ENCODE results near the gene SERPINA12. TPM values are rescaled to one million over a fixed set of nuclear protein-coding genes. Genes with fewer than 3 reads are reported as not detected.

Gene SERPINA12
- total RNA-seq, 1 donor from 2014 or later, result 8.6 TPM

DNA sequence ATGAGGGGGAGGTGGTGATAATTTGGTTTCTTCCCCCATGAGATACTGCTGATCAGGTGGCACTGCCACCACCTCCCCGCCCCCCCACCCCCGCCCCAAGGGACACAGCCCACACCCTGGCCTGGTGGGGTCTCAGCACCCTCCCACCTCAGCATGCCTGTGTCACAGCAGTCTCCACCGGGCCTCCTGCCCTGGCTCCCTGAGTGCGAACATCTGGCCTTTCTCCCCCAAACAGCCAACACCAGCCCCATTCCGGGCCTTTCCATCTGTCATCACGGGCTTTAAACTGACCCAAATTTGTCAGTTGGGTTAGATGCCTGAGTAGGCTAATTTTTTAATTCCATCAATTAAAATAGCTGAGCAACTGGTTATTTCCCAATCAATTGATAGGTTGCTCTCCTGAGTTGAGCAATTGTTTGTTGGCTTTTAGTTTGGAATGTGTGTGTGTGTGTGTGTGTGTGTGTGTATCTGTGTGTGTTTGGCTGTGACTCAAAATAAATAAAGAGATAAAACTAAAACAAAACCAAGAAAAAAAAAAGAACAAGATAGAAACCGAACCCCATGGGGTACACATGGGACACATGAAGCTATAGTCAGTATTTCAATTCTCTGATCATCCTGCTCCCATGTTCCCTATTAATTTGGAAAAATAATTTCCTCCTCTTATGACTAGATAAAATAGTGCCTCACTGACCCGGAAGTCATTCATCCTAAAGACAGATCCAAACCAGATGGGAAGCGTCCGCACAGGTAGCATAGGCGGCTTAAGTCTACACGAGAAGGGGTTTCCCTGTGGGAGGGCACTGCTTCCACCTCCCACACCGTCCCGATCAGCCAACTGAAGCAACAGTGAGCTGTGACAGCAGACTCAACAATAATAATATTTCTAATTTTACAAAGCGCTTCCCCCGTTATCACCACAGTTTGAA lies 7.4 kb downstream of the SERPINA12 start:
- Histone ChIP-seq H3K4me3 (no peak overlapping the region), H3K9me3 (no peaks in the 10 kb centered on the region), H3K27me3 (no peaks in the 10 kb centered on the region), H3K27ac (no peak overlapping the region), H3K4me1 (peaks cover 5% of the 10 kb centered on the region), H3K36me3 (no peaks in the 10 kb centered on the region)
- TF ChIP-seq POLR2A (IDR thresholded peaks at IDR 0.05), result no peak
- DNase-seq (ENCODE audit: extremely low spot score in 2 of 2), result no peak
- intact Hi-C loops (cut with DNase I), result no loop called here

DNA sequence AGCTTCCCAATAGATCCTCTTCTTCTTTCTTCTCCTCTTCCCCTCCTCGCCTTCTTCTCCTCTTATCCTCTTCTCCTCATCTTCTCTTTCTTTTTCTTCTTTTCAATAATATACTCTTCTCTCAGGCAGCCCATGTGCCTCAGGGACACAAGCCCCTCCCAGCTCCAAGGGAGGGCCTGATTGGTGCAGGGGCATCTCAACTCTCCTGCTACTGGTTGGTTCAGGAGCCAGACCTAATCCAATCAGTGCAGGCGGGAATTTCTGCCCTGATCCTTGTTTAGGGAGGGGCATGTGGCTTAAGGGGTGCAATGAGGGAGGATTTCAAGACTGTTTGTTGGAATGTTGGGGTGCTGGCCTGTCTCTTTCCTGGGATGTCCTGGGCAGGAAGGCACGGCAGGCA lies 9.0 kb downstream of the SERPINA12 start:
- Histone ChIP-seq H3K4me3 (no peak overlapping the region), H3K9me3 (no peaks in the 10 kb centered on the region), H3K36me3 (no peaks in the 10 kb centered on the region), H3K4me1 (peaks cover 5% of the 10 kb centered on the region), H3K27me3 (no peaks in the 10 kb centered on the region), H3K27ac (no peak overlapping the region)
- intact Hi-C loops (cut with DNase I), result no loop called here
- TF ChIP-seq, protein P1, sequence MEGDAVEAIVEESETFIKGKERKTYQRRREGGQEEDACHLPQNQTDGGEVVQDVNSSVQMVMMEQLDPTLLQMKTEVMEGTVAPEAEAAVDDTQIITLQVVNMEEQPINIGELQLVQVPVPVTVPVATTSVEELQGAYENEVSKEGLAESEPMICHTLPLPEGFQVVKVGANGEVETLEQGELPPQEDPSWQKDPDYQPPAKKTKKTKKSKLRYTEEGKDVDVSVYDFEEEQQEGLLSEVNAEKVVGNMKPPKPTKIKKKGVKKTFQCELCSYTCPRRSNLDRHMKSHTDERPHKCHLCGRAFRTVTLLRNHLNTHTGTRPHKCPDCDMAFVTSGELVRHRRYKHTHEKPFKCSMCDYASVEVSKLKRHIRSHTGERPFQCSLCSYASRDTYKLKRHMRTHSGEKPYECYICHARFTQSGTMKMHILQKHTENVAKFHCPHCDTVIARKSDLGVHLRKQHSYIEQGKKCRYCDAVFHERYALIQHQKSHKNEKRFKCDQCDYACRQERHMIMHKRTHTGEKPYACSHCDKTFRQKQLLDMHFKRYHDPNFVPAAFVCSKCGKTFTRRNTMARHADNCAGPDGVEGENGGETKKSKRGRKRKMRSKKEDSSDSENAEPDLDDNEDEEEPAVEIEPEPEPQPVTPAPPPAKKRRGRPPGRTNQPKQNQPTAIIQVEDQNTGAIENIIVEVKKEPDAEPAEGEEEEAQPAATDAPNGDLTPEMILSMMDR (IDR thresholded peaks at IDR 0.05), result no peak
- no peak for DNase-seq (ENCODE audit: extremely low spot score in 2 of 2)

DNA sequence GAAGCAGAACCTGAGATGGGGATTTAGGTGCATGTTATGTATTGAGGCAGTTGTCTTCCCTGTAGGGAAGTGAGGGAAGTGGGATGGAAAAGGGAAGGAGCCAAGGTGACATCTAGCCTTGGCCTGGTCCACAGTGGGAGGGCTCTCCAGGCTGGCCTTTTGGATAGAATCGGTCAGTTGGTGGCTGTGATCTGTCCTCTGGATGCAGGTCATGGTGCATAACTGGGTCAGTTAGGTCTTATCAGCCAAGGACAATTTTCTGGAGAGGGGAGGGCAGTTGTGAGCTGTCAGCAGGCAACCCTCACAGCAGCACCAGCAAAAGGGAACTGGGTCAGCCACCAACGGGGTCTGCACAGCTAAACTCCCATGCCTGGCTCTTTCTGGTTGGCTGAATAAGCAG lies 9.6 kb downstream of the SERPINA12 start:
- TF ChIP-seq POLR2A (IDR thresholded peaks at IDR 0.05), result no peak
- TF ChIP-seq, protein P1 (IDR thresholded peaks at IDR 0.05), result no peak
- Histone ChIP-seq H3K27ac (no peak overlapping the region), H3K4me3 (no peak overlapping the region), H3K9me3 (no peaks in the 10 kb centered on the region), H3K36me3 (no peaks in the 10 kb centered on the region), H3K27me3 (no peaks in the 10 kb centered on the region), H3K4me1 (peaks cover 5% of the 10 kb centered on the region)
- DNase-seq (ENCODE audit: extremely low spot score in 2 of 2), result no peak
- intact Hi-C loops (cut with DNase I), result no loop called here

DNA sequence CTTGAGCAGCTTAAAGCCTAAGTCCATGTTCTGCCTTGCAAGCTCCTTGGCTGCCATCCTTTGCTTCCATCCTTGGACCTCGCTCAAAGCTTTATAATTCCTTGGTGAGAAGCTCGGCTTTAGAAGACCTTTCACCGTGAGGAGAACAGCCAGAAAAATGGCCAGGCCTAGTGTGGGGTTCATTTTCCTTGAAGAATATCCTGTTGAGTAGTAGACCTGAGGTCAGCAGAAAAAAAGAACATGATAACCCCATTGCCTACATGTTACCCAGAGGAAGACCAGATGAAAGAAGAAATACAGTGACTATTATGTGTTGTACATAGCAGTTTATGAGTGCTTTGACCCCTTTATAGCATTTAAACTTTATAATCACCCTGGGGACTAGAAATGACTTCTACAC lies 11.1 kb downstream of the SERPINA12 start:
- no peaks in the 10 kb centered on the region for H3K9me3 ChIP-seq
- no peak overlapping the region for H3K27ac ChIP-seq
- no peak for TF ChIP-seq POLR2AphosphoS5 (IDR thresholded peaks at IDR 0.05; ENCODE audit: insufficient read depth in 1 of 2, low read depth in 1 of 2)
- TF ChIP-seq POLR2A (IDR thresholded peaks at IDR 0.05), result no peak
- TF ChIP-seq, protein P1 (IDR thresholded peaks at IDR 0.05), result no peak
- DNase-seq (ENCODE audit: extremely low spot score in 2 of 2), result no peak
- peaks cover 5% of the 10 kb centered on the region for H3K4me1 ChIP-seq
- intact Hi-C loops (cut with DNase I), result no loop called here
- H3K4me3 ChIP-seq, result no peak overlapping the region
- no peaks in the 10 kb centered on the region for H3K36me3 ChIP-seq
- no peaks in the 10 kb centered on the region for H3K27me3 ChIP-seq

DNA sequence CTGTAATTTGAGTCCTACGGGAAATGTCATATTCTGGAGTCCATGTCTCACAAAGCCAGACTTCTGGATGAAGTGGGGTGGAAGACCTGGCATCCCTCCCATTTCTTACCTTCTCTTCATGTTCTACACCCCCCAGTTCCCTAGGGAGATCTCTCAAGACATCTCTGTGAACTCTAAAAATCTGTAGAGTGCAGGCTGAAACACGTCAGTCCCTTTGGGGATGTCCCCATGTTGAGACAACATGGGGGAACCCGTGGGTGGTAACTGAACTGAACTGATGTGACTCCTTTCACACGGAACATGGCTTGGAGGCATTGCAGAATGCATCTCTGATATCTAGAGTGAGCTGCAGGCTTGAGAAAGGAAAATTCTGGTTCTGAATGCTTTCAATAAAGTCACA lies 15.2 kb downstream of the SERPINA12 start:
- Histone ChIP-seq H3K4me3 (no peak overlapping the region), H3K4me1 (no peaks in the 10 kb centered on the region), H3K9me3 (no peaks in the 10 kb centered on the region), H3K27ac (no peak overlapping the region), H3K27me3 (no peaks in the 10 kb centered on the region), H3K36me3 (no peaks in the 10 kb centered on the region)
- TF ChIP-seq POLR2A (IDR thresholded peaks at IDR 0.05) (no peak), POLR2AphosphoS5 (IDR thresholded peaks at IDR 0.05; ENCODE audit: insufficient read depth in 1 of 2, low read depth in 1 of 2) (no peak)
- TF ChIP-seq, protein P1 (IDR thresholded peaks at IDR 0.05), result no peak
- intact Hi-C loops (cut with DNase I), result no loop called here
- DNase-seq (ENCODE audit: extremely low spot score in 2 of 2), result no peak

Data from vagina (tissue), 2 donors.